Thyroid gland (tissue), 4 donors: ENCODE measurements around the gene CXCL10. TPM values are rescaled to one million over a fixed set of nuclear protein-coding genes. Genes with fewer than 3 reads are reported as not detected.

Experiments
- DNase-seq, 2 donors: peaks; one replicate each; pipeline ENCODE4 v3.0.0-alpha.2; 2019
- H3K27ac ChIP-seq, 3 donors: fragments of 200-600 bp; sonication (generic); 1 replicate in 2 of 3; 2 replicates in 1 of 3; pipeline ENCODE4 v1.5.1; 2016 to 2019; ENCODE audit warnings: mild to moderate bottlenecking in 1 of 3, moderate library complexity in 1 of 3
- H3K27me3 ChIP-seq: fragments of 200-600 bp; sonication (generic); one replicate; pipeline ENCODE4 v1.5.1; 2019
- H3K36me3 ChIP-seq, 2 donors: fragments of 200-600 bp; sonication (generic); one replicate each; pipeline ENCODE4 v1.5.1; 2016 to 2019
- H3K4me1 ChIP-seq, 2 donors: fragments of 200-600 bp; sonication (generic); one replicate each; pipeline ENCODE4 v1.5.1; 2017 to 2019
- H3K4me3 ChIP-seq, 3 donors: fragments of 200-600 bp; sonication (generic); replicated peaks in 1 of 3; 1 replicate in 2 of 3; 2 replicates in 1 of 3; pipeline ENCODE4 v1.5.1; 2016; ENCODE audit warnings: mild to moderate bottlenecking in 1 of 3
- H3K9me3 ChIP-seq: fragments of 200-600 bp; sonication (generic); one replicate; pipeline ENCODE4 v1.5.1; 2017
- CTCF ChIP-seq, 6 experiments: fragments of 200-600 bp in 3 of 6; fragments of 450-650 bp in 3 of 6; sonication (generic) in 3 of 6; IDR thresholded peaks; one replicate each; pipeline ENCODE4 v1.5.1; 2016 to 2019; ENCODE audit warnings: antibody characterized with exemption in 6 of 6, mild to moderate bottlenecking in 2 of 6, inconsistent platforms in 1 of 6, moderate library complexity in 1 of 6
- POLR2A ChIP-seq, 2 donors: fragments of 450-650 bp; IDR thresholded peaks; one replicate each; pipeline ENCODE4 v1.6.1; 2017; ENCODE audit warnings: antibody characterized with exemption in 2 of 2, mild to moderate bottlenecking in 2 of 2, moderate library complexity in 1 of 2
- WGBS, 2 donors: methylation state at CpG; one replicate each; pipeline ENCODE4 v1.1.5; 2017; 5-methylcytosine and 5-hydroxymethylcytosine counted together
- intact Hi-C: fragments of 100-400 bp; cut with DNase I; formaldehyde crosslinking; loops from one replicate; pipeline ENCODE4 v1.15.1; 2023
- total RNA-seq, 4 donors: library from RNA; depleted of rRNA; stranded (reverse); fragments of >200 nt; gene quantifications; one replicate each; pipeline ENCODE4 v1.2.3, GENCODE V29; 2016

CXCL10 gene
- total RNA-seq, 4 donors from 2014 or later = 2.7 TPM; not detected in 3

GRCh38 chr4:75995727-75996126 is 27.6 kb downstream of the CXCL10 start:
- TF ChIP-seq CTCF (IDR thresholded peaks at IDR 0.05) (peak; percentile 12 to 71 (median 56)), POLR2A (IDR thresholded peaks at IDR 0.05) (no peak)
- 9 to 11% methylated on average over 5 of the region's 5 CpGs for WGBS, 2 donors
- no peak overlapping the region for H3K27ac ChIP-seq

GRCh38 chr4:75992462-75992861 is 30.8 kb downstream of the CXCL10 start:
- Histone ChIP-seq H3K36me3 (no peaks in the 10 kb centered on the region), H3K9me3 (no peaks in the 10 kb centered on the region), H3K27ac (no peak overlapping the region), H3K4me3 (no peak overlapping the region), H3K4me1 (peaks cover 11 to 16% of the 10 kb centered on the region in 2 donors), H3K27me3 (no peaks in the 10 kb centered on the region)
- intact Hi-C loops = no loop called here
- TF ChIP-seq POLR2A (IDR thresholded peaks at IDR 0.05) (no peak), CTCF (IDR thresholded peaks at IDR 0.05) (no peak)
- 89 to 91% methylated on average over 1 of the region's 1 CpG for WGBS, 2 donors
- no peak for DNase-seq

More at GRCh38 chr4:75995727-75996126, 27.6 kb downstream of the CXCL10 start:
- peak in 1 of 2 donors; percentile 18 for DNase-seq
- no peaks in the 10 kb centered on the region for H3K4me1 ChIP-seq
- no peaks in the 10 kb centered on the region for H3K36me3 ChIP-seq
- intact Hi-C loops = loop anchor here (5.0 kb wide), 1 partner anchor 72 kb away; no protein-coding TSS in a partner anchor
- H3K9me3 ChIP-seq = no peaks in the 10 kb centered on the region
- no peak overlapping the region for H3K4me3 ChIP-seq
- no peaks in the 10 kb centered on the region for H3K27me3 ChIP-seq

GRCh38 chr4:75989846-75990528 is 33.3 kb downstream of the CXCL10 start:
- H3K36me3 ChIP-seq = no peaks in the 10 kb centered on the region
- peak overlapping the region; percentile 14 to 79 (median 64) for H3K27ac ChIP-seq
- H3K4me1 ChIP-seq = peaks cover 11 to 16% of the 10 kb centered on the region in 2 donors
- peak; percentile 14 to 41 for DNase-seq
- no peak for TF ChIP-seq POLR2A (IDR thresholded peaks at IDR 0.05)
- TF ChIP-seq CTCF (IDR thresholded peaks at IDR 0.05) = no peak
- no peaks in the 10 kb centered on the region for H3K27me3 ChIP-seq
- H3K9me3 ChIP-seq = no peaks in the 10 kb centered on the region
- intact Hi-C loops = no loop called here
- H3K4me3 ChIP-seq = peak overlapping the region; percentile 66 to 87 (median 76)
- 1 to 2% methylated on average over 20 of the region's 20 CpGs for WGBS, 2 donors

GRCh38 chr4:75985116-75985515 is 38.2 kb downstream of the CXCL10 start:
- Histone ChIP-seq H3K27ac (no peak overlapping the region), H3K36me3 (peaks cover 3 to 6% of the 10 kb centered on the region in 2 donors), H3K4me3 (no peak overlapping the region), H3K9me3 (no peaks in the 10 kb centered on the region), H3K4me1 (peaks cover 11 to 16% of the 10 kb centered on the region in 2 donors), H3K27me3 (no peaks in the 10 kb centered on the region)
- TF ChIP-seq POLR2A (IDR thresholded peaks at IDR 0.05) (no peak), CTCF (IDR thresholded peaks at IDR 0.05) (no peak)
- WGBS, 2 donors = 88 to 92% methylated on average over 3 of the region's 3 CpGs
- intact Hi-C loops = no loop called here
- DNase-seq = no peak

GRCh38 chr4:75980576-75980975 is 42.7 kb downstream of the CXCL10 start:
- Histone ChIP-seq H3K4me1 (no peaks in the 10 kb centered on the region), H3K27ac (no peak overlapping the region), H3K4me3 (no peak overlapping the region), H3K36me3 (peaks cover 24 to 25% of the 10 kb centered on the region in 2 donors), H3K27me3 (no peaks in the 10 kb centered on the region), H3K9me3 (no peaks in the 10 kb centered on the region)
- intact Hi-C loops = no loop called here
- no peak for DNase-seq
- WGBS, 2 donors = 90 to 97% methylated on average over 3 to 4 of the region's 4 CpGs
- TF ChIP-seq CTCF (IDR thresholded peaks at IDR 0.05) = no peak
- no peak for TF ChIP-seq POLR2A (IDR thresholded peaks at IDR 0.05)
